ENCODE measurements around the gene NANOS3. TPM values are rescaled to one million over a fixed set of nuclear protein-coding genes. Genes with fewer than 3 reads are reported as not detected.
A peak's percentile ranks its signal among the peaks of the same experiment; 100 is the strongest.

Gene NANOS3
- total and polyA plus RNA-seq, 9 of the 15 experiments (the other 6 are each of a cell fraction or from before 2014, with no cell fraction given) = not detected

DNA sequence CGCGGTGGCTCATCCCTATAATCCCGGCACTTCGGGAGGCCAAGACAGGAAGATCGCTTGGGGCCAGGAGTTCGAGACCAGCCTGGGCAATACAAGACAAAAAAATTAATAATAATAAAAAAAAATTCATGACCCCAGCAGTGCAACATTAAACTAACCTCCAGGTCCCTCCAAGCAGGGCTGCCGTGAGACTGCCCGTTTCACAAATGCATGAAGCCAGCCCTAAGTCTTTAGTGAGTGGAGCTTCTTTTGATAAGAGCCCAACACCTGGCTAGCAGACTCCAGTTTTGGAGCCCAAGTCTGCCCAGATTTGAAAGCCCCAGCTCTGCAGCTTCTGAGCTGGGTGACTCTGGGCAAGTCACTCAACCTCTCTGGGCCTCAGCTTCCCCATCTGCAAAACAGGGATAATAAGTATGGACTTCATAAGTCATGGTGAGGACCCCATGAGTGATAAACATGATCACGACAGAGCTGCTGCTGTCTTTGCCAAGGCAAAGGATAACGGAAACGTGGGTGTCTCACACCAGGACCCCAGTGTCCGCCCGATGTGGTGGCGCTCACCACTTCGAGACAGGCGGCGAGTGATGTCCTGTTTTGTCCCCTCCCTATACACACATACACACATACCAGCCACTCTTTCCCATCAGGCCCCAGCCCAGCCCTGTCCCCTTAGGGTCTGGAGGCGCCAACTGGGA lies 38.4 kb upstream of the NANOS3 start (continued):
- TF ChIP-seq ZNF184 (CRISPR knock-in tag; IDR thresholded peaks at IDR 0.05) = no peak
- TF ChIP-seq, protein P1, sequence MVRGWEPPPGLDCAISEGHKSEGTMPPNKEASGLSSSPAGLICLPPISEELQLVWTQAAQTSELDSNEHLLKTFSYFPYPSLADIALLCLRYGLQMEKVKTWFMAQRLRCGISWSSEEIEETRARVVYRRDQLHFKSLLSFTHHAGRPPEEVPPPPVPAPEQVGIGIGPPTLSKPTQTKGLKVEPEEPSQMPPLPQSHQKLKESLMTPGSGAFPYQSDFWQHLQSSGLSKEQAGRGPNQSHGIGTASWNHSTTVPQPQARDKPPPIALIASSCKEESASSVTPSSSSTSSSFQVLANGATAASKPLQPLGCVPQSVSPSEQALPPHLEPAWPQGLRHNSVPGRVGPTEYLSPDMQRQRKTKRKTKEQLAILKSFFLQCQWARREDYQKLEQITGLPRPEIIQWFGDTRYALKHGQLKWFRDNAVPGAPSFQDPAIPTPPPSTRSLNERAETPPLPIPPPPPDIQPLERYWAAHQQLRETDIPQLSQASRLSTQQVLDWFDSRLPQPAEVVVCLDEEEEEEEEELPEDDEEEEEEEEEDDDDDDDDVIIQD (CRISPR knock-in tag; IDR thresholded peaks at IDR 0.05) = no peak
- TF ChIP-seq, protein P2, sequence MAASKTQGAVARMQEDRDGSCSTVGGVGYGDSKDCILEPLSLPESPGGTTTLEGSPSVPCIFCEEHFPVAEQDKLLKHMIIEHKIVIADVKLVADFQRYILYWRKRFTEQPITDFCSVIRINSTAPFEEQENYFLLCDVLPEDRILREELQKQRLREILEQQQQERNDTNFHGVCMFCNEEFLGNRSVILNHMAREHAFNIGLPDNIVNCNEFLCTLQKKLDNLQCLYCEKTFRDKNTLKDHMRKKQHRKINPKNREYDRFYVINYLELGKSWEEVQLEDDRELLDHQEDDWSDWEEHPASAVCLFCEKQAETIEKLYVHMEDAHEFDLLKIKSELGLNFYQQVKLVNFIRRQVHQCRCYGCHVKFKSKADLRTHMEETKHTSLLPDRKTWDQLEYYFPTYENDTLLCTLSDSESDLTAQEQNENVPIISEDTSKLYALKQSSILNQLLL (CRISPR knock-in tag; IDR thresholded peaks at IDR 0.05; ENCODE audit: borderline replicate concordance) = no peak
- TF ChIP-seq CBX3 (IDR thresholded peaks at IDR 0.05; ENCODE audit: borderline replicate concordance in 1 of 2, low read length in 2 of 2) = no peak; a peak in 1 of 3 replicates
- no peak for TF ChIP-seq KHSRP (IDR thresholded peaks at IDR 0.05)
- no peak; the same call in 1 of the 2 replicates for TF ChIP-seq POLR2AphosphoS5 (IDR thresholded peaks at IDR 0.05; ENCODE audit: control insufficient read depth, insufficient read depth, low read depth, low read length)
- TF ChIP-seq, protein P3, sequence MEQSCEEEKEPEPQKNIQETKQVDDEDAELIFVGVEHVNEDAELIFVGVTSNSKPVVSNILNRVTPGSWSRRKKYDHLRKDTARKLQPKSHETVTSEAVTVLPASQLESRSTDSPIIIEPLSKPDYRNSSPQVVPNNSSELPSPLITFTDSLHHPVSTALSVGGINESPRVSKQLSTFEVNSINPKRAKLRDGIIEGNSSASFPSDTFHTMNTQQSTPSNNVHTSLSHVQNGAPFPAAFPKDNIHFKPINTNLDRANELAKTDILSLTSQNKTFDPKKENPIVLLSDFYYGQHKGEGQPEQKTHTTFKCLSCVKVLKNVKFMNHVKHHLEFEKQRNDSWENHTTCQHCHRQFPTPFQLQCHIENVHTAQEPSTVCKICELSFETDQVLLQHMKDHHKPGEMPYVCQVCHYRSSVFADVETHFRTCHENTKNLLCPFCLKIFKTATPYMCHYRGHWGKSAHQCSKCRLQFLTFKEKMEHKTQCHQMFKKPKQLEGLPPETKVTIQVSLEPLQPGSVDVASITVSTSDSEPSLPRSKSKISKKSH (CRISPR knock-in tag; IDR thresholded peaks at IDR 0.05) = no peak
- TF ChIP-seq, protein P4, sequence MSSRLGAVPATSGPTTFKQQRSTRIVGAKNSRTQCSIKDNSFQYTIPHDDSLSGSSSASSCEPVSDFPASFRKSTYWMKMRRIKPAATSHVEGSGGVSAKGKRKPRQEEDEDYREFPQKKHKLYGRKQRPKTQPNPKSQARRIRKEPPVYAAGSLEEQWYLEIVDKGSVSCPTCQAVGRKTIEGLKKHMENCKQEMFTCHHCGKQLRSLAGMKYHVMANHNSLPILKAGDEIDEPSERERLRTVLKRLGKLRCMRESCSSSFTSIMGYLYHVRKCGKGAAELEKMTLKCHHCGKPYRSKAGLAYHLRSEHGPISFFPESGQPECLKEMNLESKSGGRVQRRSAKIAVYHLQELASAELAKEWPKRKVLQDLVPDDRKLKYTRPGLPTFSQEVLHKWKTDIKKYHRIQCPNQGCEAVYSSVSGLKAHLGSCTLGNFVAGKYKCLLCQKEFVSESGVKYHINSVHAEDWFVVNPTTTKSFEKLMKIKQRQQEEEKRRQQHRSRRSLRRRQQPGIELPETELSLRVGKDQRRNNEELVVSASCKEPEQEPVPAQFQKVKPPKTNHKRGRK (tag; IDR thresholded peaks at IDR 0.05) = no peak
- no peak for TF ChIP-seq ZC3H11A (IDR thresholded peaks at IDR 0.05; ENCODE audit: low read depth, low read length)
- peak; percentile 21 for TF ChIP-seq NUFIP1 (IDR thresholded peaks at IDR 0.05; ENCODE audit: partially characterized antibody)
- TF ChIP-seq, protein P5, sequence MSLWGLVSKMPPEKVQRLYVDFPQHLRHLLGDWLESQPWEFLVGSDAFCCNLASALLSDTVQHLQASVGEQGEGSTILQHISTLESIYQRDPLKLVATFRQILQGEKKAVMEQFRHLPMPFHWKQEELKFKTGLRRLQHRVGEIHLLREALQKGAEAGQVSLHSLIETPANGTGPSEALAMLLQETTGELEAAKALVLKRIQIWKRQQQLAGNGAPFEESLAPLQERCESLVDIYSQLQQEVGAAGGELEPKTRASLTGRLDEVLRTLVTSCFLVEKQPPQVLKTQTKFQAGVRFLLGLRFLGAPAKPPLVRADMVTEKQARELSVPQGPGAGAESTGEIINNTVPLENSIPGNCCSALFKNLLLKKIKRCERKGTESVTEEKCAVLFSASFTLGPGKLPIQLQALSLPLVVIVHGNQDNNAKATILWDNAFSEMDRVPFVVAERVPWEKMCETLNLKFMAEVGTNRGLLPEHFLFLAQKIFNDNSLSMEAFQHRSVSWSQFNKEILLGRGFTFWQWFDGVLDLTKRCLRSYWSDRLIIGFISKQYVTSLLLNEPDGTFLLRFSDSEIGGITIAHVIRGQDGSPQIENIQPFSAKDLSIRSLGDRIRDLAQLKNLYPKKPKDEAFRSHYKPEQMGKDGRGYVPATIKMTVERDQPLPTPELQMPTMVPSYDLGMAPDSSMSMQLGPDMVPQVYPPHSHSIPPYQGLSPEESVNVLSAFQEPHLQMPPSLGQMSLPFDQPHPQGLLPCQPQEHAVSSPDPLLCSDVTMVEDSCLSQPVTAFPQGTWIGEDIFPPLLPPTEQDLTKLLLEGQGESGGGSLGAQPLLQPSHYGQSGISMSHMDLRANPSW (CRISPR knock-in tag; IDR thresholded peaks at IDR 0.05) = no peak
- no peak for TF ChIP-seq ASH1L (IDR thresholded peaks at IDR 0.05; ENCODE audit: borderline replicate concordance, low read depth, partially characterized antibody)
- TF ChIP-seq BCOR (IDR thresholded peaks at IDR 0.05) = peak; percentile 95
- TF ChIP-seq ZNF239 (CRISPR knock-in tag; IDR thresholded peaks at IDR 0.05) = no peak
- TF ChIP-seq, protein P6, sequence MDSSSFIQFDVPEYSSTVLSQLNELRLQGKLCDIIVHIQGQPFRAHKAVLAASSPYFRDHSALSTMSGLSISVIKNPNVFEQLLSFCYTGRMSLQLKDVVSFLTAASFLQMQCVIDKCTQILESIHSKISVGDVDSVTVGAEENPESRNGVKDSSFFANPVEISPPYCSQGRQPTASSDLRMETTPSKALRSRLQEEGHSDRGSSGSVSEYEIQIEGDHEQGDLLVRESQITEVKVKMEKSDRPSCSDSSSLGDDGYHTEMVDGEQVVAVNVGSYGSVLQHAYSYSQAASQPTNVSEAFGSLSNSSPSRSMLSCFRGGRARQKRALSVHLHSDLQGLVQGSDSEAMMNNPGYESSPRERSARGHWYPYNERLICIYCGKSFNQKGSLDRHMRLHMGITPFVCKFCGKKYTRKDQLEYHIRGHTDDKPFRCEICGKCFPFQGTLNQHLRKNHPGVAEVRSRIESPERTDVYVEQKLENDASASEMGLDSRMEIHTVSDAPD (CRISPR knock-in tag; IDR thresholded peaks at IDR 0.05) = no peak
- TF ChIP-seq TAF1 (IDR thresholded peaks at IDR 0.05; ENCODE audit: control insufficient read depth, extremely low read depth, insufficient read depth, low read length, severe bottlenecking) = no peak
- no peak for TF ChIP-seq MXI1 (IDR thresholded peaks at IDR 0.05; ENCODE audit: low read depth, low read length)
